Stimulated activated CD8-positive, alpha-beta memory T cell treated with anti-CD3 and anti-CD28 coated beads, Interleukin-2, amount 100 ng/mL, for 1 hour (primary cell): ENCODE data around the gene BMX.

ENCODE experiments used
- DNase-seq, 2 donors: peaks; one replicate each; pipeline ENCODE4 v3.0.0-alpha.2; 2020; ENCODE audit warnings: low read depth in 2 of 2

BMX gene

GRCh38 chrX:15507005-15507404 lies 6.4 kb downstream of the BMX start:
- no peak for DNase-seq

GRCh38 chrX:15509845-15510244 lies 9.2 kb downstream of the BMX start:
- no peak for DNase-seq

GRCh38 chrX:15511563-15511962 lies 11.0 kb downstream of the BMX start:
- DNase-seq = no peak

GRCh38 chrX:15512401-15512965 lies 11.9 kb downstream of the BMX start:
- no peak for DNase-seq

- no peak for DNase-seq
These were observed 13.7 kb downstream of the BMX start for GRCh38 chrX:15514279-15514678.

- DNase-seq = no peak
These were observed 15.3 kb downstream of the BMX start for GRCh38 chrX:15515931-15516330.

- DNase-seq = no peak
These were observed 21.9 kb downstream of the BMX start for GRCh38 chrX:15522464-15522863.

- DNase-seq = no peak
These were observed 22.5 kb downstream of the BMX start for GRCh38 chrX:15523088-15523487.

- no peak for DNase-seq
These were observed 23.8 kb downstream of the BMX start for GRCh38 chrX:15524417-15524816.

GRCh38 chrX:15525664-15526416 lies 25.2 kb downstream of the BMX start:
- no peak for DNase-seq

- DNase-seq = no peak
These were observed 28.6 kb downstream of the BMX start for GRCh38 chrX:15529165-15529564.

- DNase-seq = no peak
These were observed 29.7 kb downstream of the BMX start for GRCh38 chrX:15530318-15530717.

GRCh38 chrX:15546745-15547144 lies 46.1 kb downstream of the BMX start:
- no peak for DNase-seq

GRCh38 chrX:15547356-15547755 lies 46.7 kb downstream of the BMX start:
- DNase-seq = no peak

GRCh38 chrX:15549189-15550012 lies 48.8 kb downstream of the BMX start:
- DNase-seq = no peak

- DNase-seq = no peak
These were observed 58.6 kb downstream of the BMX start for GRCh38 chrX:15559227-15559626.

GRCh38 chrX:15560924-15561323 lies 60.3 kb downstream of the BMX start:
- DNase-seq = no peak

- no peak for DNase-seq
These were observed 62.4 kb downstream of the BMX start for GRCh38 chrX:15563056-15563455.

- DNase-seq = no peak
These were observed 64.5 kb downstream of the BMX start for GRCh38 chrX:15564981-15565579.

- no peak for DNase-seq
These were observed 65.6 kb downstream of the BMX start for GRCh38 chrX:15566244-15566643.

- no peak for DNase-seq
These were observed 66.7 kb downstream of the BMX start for GRCh38 chrX:15567267-15567666.

GRCh38 chrX:15567886-15568616 lies 67.4 kb downstream of the BMX start:
- no peak for DNase-seq
